Stomach (tissue), 9 donors: Measurements from ENCODE around the gene AATF. TPM values are rescaled to one million over a fixed set of nuclear protein-coding genes. Genes with fewer than 3 reads are reported as not detected.

ENCODE experiments used
- DNase-seq, 2 donors: peaks; one replicate each; pipeline versions ENCODE4 v3.0.0 to v3.0.0-alpha.2; 2013 to 2019
- H3K27ac ChIP-seq, 5 donors: fragments of 200-600 bp in 4 of 5; sonication (generic) in 4 of 5; one replicate each; pipeline ENCODE4 v1.5.1; 2013 to 2019; ENCODE audit warnings: mild to moderate bottlenecking in 1 of 5, moderate library complexity in 1 of 5
- H3K27me3 ChIP-seq, 3 donors: fragments of 200-600 bp; sonication (generic); one replicate each; pipeline ENCODE4 v1.5.1; 2017 to 2019; ENCODE audit warnings: mixed run types in 1 of 3
- H3K36me3 ChIP-seq, 4 donors: fragments of 200-600 bp; sonication (generic); 1 replicate in 3 of 4; 2 replicates in 1 of 4; pipeline ENCODE4 v1.5.1; 2016 to 2019
- H3K4me1 ChIP-seq, 4 donors: fragments of 200-600 bp; sonication (generic); one replicate each; pipeline ENCODE4 v1.5.1; 2016 to 2019
- H3K4me3 ChIP-seq, 4 donors: fragments of 200-600 bp; sonication (generic) in 3 of 4; one replicate each; pipeline ENCODE4 v1.5.1; 2016 to 2019; ENCODE audit warnings: mild to moderate bottlenecking in 1 of 4
- H3K9me3 ChIP-seq, 4 donors: fragments of 200-600 bp; sonication (generic); one replicate each; pipeline ENCODE4 v1.5.1; 2016 to 2019
- CTCF ChIP-seq, 7 experiments: fragments of 450-650 bp in 4 of 7; fragments of 200-600 bp in 3 of 7; sonication (generic) in 3 of 7; IDR thresholded peaks; one replicate each; pipeline ENCODE4 v1.5.1; 2016 to 2019; ENCODE audit warnings: antibody characterized with exemption in 7 of 7, control low read depth in 2 of 7, mild to moderate bottlenecking in 1 of 7
- EP300 ChIP-seq: sonication (generic); formaldehyde crosslinking; IDR thresholded peaks from one replicate; pipeline ENCODE4 v1.6.1; 2017; ENCODE audit warnings: antibody characterized with exemption
- POLR2A ChIP-seq, 4 donors: fragments of 450-650 bp; IDR thresholded peaks; one replicate each; pipeline ENCODE4 v1.6.1; 2016; ENCODE audit warnings: antibody characterized with exemption in 4 of 4, control low read depth in 2 of 4, mild to moderate bottlenecking in 1 of 4, moderate library complexity in 1 of 4
- POLR2AphosphoS5 ChIP-seq, 3 donors: sonication (generic); formaldehyde crosslinking; IDR thresholded peaks; one replicate each; pipeline ENCODE4 v1.6.1; 2016; ENCODE audit warnings: antibody characterized with exemption in 3 of 3
- WGBS, 5 donors: extraction: QIAGEN DNeasy Blood & Tissue Kit in 3 of 5; methylation state at CpG; one replicate each; pipeline versions ENCODE4 v1.1.5 to v1.1.7; 2013 to 2018; 5-methylcytosine and 5-hydroxymethylcytosine counted together
- intact Hi-C: fragments of 100-400 bp; cut with DNase I; formaldehyde crosslinking; loops from one replicate; pipeline ENCODE4 v1.15.1; 2023; ENCODE audit warnings: low total_unique reads
- polyA plus RNA-seq, 3 donors: library from polyadenylated mRNA; stranded (reverse); fragments of 200-250 nt; gene quantifications; one replicate each; pipeline ENCODE4 v1.2.3, GENCODE V29; 2013
- total RNA-seq, 5 donors: library from RNA; depleted of rRNA; stranded (reverse); fragments of >200 nt; gene quantifications; one replicate each; pipeline versions ENCODE4 v1.1.0 to v1.2.3, GENCODE V29; 2014 to 2016
- donor health status: healthy with polysubstance abuse.
- donor health status: Bipolar disorder and iron deficiency.
- donor health status: healthy.

Gene AATF
- total and polyA plus RNA-seq, 8 donors = 5.3 to 52.7 (median 24.7) TPM

GRCh38 chr17:37065486-37066321 lies 117.0 kb downstream of the AATF start:
- Histone ChIP-seq H3K4me1 (peaks cover 9 to 38% (median 25%) of the 10 kb centered on the region in 4 donors), H3K4me3 (no peak overlapping the region), H3K27ac (peak overlapping the region; percentile 39 to 76 (median 58)), H3K9me3 (no peaks in the 10 kb centered on the region), H3K36me3 (no peaks in the 10 kb centered on the region), H3K27me3 (peaks cover 0 to 46% (median 0%) of the 10 kb centered on the region in 3 donors)
- TF ChIP-seq EP300 (no peak), CTCF (IDR thresholded peaks at IDR 0.05) (no peak), POLR2AphosphoS5 (IDR thresholded peaks at IDR 0.05) (no peak), POLR2A (IDR thresholded peaks at IDR 0.05) (no peak)
- no peak for DNase-seq
- intact Hi-C loops = no loop called here
- 25 to 38% (median 32%) methylated on average over 21 to 23 of the region's 23 CpGs for WGBS, 5 donors

- H3K36me3 ChIP-seq = no peaks in the 10 kb centered on the region
- intact Hi-C loops = no loop called here
- 59 to 70% (median 68%) methylated on average over 17 to 25 of the region's 25 CpGs for WGBS, 5 donors
- H3K4me1 ChIP-seq = peaks cover 9 to 37% (median 21%) of the 10 kb centered on the region in 4 donors
- H3K27ac ChIP-seq = peak overlapping the region; percentile 39 to 76 (median 73)
- TF ChIP-seq POLR2AphosphoS5 (IDR thresholded peaks at IDR 0.05) = no peak
- TF ChIP-seq EP300 = no peak
- no peak for TF ChIP-seq POLR2A (IDR thresholded peaks at IDR 0.05)
- no peak for TF ChIP-seq CTCF (IDR thresholded peaks at IDR 0.05)
- no peaks in the 10 kb centered on the region for H3K9me3 ChIP-seq
- no peak for DNase-seq
- H3K27me3 ChIP-seq = peaks cover 0 to 46% (median 0%) of the 10 kb centered on the region in 3 donors
- no peak overlapping the region for H3K4me3 ChIP-seq
Observed at GRCh38 chr17:37066322-37067255, 117.8 kb downstream of the AATF start.

DNA sequence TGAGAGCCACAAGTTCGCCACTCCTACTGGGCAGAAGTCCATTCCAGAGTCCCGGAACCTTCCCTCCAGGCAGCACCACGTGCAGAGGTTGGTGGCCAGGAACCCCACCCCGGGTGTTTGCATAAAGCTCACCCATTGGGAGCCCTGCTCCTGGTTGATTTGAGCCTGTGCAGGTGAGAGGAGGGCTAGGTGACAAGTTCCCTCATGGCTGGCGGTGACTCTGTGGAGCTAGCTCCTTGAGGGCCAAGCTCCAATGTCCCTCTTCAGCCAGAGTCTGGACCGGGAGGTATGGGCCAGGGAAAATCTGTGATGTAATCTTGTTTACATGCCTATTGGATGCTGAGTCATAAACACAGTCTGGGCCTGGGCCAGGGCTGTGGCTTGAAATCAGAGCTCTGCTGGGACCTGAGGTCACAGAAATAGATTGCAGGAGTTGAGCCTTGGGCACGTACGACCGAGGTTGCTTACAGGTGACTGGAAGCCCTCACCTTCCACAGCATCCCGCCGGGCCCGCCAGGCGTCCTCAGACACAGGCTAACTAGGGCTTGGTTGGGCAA lies 118.9 kb downstream of the AATF start:
- peaks cover 9 to 37% (median 21%) of the 10 kb centered on the region in 4 donors for H3K4me1 ChIP-seq
- peak overlapping the region in 1 of 4 donors; percentile 5 for H3K4me3 ChIP-seq
- peak overlapping the region; percentile 70 to 79 (median 74) for H3K27ac ChIP-seq
- intact Hi-C loops = no loop called here
- WGBS, 5 donors = 19 to 45% (median 32%) methylated on average over 10 to 13 of the region's 13 CpGs
- TF ChIP-seq POLR2AphosphoS5 (IDR thresholded peaks at IDR 0.05) = peak in 2 of 3 donors; percentile 64 to 78
- no peak for TF ChIP-seq CTCF (IDR thresholded peaks at IDR 0.05)
- no peaks in the 10 kb centered on the region for H3K36me3 ChIP-seq
- peaks cover 0 to 46% (median 0%) of the 10 kb centered on the region in 3 donors for H3K27me3 ChIP-seq
- DNase-seq = peak; percentile 85 to 93
- H3K9me3 ChIP-seq = no peaks in the 10 kb centered on the region

- peaks cover 9 to 37% (median 21%) of the 10 kb centered on the region in 4 donors for H3K4me1 ChIP-seq
- H3K4me3 ChIP-seq = peak overlapping the region in 1 of 4 donors; percentile 5
- DNase-seq = peak in 1 of 2 donors; percentile 35
- no peak for TF ChIP-seq CTCF (IDR thresholded peaks at IDR 0.05)
- TF ChIP-seq EP300 = no peak
- no peak for TF ChIP-seq POLR2AphosphoS5 (IDR thresholded peaks at IDR 0.05)
- no peak for TF ChIP-seq POLR2A (IDR thresholded peaks at IDR 0.05)
- 28 to 54% (median 30%) methylated on average over 10 of the region's 10 CpGs for WGBS, 5 donors
- intact Hi-C loops = no loop called here
- H3K36me3 ChIP-seq = no peaks in the 10 kb centered on the region
- H3K27ac ChIP-seq = peak overlapping the region; percentile 70 to 79 (median 74)
- no peaks in the 10 kb centered on the region for H3K9me3 ChIP-seq
- peaks cover 0 to 46% (median 0%) of the 10 kb centered on the region in 3 donors for H3K27me3 ChIP-seq
Observed at GRCh38 chr17:37068266-37068665, 119.5 kb downstream of the AATF start.
